Osteocyte (in vitro differentiated cells): ENCODE data around the gene FOXS1. TPM values are rescaled to one million over a fixed set of nuclear protein-coding genes. Genes with fewer than 3 reads are reported as not detected.

ENCODE experiments used
- DNase-seq: peaks from one replicate; pipeline ENCODE4 v3.0.0; 2021; ENCODE audit warnings: mixed read lengths; ENCODE audit not compliant: unreplicated experiment; ENCODE audit errors: extremely low spot score
- H3K27ac Mint-ChIP-seq: one replicate; pipeline ENCODE4 v1.8.0; 2021; ENCODE audit warnings: mild to moderate bottlenecking, mixed read lengths; ENCODE audit not compliant: unreplicated experiment
- H3K27me3 Mint-ChIP-seq: one replicate; pipeline ENCODE4 v1.8.0; 2021; ENCODE audit warnings: mixed read lengths; ENCODE audit not compliant: unreplicated experiment
- H3K36me3 Mint-ChIP-seq: one replicate; pipeline ENCODE4 v1.8.0; 2021; ENCODE audit warnings: mixed read lengths; ENCODE audit not compliant: unreplicated experiment
- H3K4me1 Mint-ChIP-seq: one replicate; pipeline ENCODE4 v1.8.0; 2021; ENCODE audit warnings: mixed read lengths; ENCODE audit not compliant: unreplicated experiment
- H3K4me3 Mint-ChIP-seq: one replicate; pipeline ENCODE4 v1.8.0; 2021; ENCODE audit warnings: mild to moderate bottlenecking, moderate library complexity, mixed read lengths; ENCODE audit not compliant: unreplicated experiment
- H3K9me3 Mint-ChIP-seq: one replicate; pipeline ENCODE4 v1.8.0; 2021; ENCODE audit warnings: mixed read lengths; ENCODE audit not compliant: unreplicated experiment
- total RNA-seq: library from RNA; stranded (reverse); gene quantifications from 2 replicates; pipeline ENCODE4 v1.2.1, GENCODE V29; 2021
- TF ChIP-seq, protein P1 (sequence below): fragments of 200-600 bp; sonication (generic); IDR thresholded peaks from 2 replicates; pipeline ENCODE4 v1.5.0; 2021; ENCODE audit warnings: antibody characterized with exemption, mild to moderate bottlenecking, moderate library complexity

FOXS1 gene
- total RNA-seq, 1 donor from 2014 or later = 11.8 TPM

GRCh38 chr20:31827059-31827458 is 18.3 kb downstream of the FOXS1 start:
- no peak for DNase-seq
- H3K9me3 Mint-ChIP-seq = no peaks in the 10 kb centered on the region
- no peak overlapping the region for H3K4me3 Mint-ChIP-seq
- no peaks in the 10 kb centered on the region for H3K27me3 Mint-ChIP-seq
- H3K36me3 Mint-ChIP-seq = no peaks in the 10 kb centered on the region
- peaks cover 9% of the 10 kb centered on the region for H3K4me1 Mint-ChIP-seq
- no peak overlapping the region for H3K27ac Mint-ChIP-seq
- TF ChIP-seq, protein P1, sequence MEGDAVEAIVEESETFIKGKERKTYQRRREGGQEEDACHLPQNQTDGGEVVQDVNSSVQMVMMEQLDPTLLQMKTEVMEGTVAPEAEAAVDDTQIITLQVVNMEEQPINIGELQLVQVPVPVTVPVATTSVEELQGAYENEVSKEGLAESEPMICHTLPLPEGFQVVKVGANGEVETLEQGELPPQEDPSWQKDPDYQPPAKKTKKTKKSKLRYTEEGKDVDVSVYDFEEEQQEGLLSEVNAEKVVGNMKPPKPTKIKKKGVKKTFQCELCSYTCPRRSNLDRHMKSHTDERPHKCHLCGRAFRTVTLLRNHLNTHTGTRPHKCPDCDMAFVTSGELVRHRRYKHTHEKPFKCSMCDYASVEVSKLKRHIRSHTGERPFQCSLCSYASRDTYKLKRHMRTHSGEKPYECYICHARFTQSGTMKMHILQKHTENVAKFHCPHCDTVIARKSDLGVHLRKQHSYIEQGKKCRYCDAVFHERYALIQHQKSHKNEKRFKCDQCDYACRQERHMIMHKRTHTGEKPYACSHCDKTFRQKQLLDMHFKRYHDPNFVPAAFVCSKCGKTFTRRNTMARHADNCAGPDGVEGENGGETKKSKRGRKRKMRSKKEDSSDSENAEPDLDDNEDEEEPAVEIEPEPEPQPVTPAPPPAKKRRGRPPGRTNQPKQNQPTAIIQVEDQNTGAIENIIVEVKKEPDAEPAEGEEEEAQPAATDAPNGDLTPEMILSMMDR = no peak

- H3K4me1 Mint-ChIP-seq = peaks cover 14% of the 10 kb centered on the region
- H3K36me3 Mint-ChIP-seq = no peaks in the 10 kb centered on the region
- H3K27me3 Mint-ChIP-seq = no peaks in the 10 kb centered on the region
- H3K4me3 Mint-ChIP-seq = no peak overlapping the region
- TF ChIP-seq, protein P1 = no peak
- DNase-seq = no peak
- no peak overlapping the region for H3K27ac Mint-ChIP-seq
- H3K9me3 Mint-ChIP-seq = no peaks in the 10 kb centered on the region
Measured at GRCh38 chr20:31826074-31826473, 19.3 kb downstream of the FOXS1 start.

DNA sequence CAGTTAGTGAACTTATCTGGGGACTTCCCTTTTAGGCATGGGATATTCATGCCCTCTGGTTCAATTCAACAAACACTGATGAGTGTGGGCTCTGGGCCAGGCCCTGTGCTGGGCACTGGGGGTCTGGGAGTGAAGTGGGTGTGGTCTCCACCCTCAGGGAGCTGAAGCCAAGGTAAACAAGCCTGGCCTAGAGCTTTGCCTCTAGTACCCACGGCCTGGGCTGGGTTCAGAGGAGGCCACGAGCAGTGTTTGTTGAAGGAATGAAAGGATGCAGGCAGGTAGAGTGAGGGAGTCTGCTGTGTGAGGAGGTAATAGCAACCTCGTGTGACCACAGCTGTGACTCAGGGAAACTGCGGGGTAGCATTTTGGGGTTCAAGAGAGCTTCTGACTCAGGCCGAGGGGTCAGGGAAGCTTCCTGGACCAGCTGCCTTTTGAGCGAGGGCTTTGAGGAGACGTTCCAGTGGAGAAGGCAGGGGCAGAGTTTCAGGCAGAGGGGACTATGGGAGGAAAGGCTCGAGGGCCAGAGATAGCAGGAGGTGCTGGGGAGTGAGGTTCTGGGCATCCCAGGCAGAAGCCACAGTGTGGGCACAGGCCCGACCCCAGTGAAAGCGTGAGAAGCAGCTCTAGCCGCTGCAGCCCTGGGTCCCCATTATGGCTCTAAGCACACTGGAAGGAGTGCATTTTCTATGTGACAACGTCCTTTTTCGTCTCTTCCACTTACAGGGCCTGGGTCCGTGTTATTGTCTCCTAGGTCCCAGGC is 20.7 kb downstream of the FOXS1 start:
- no peaks in the 10 kb centered on the region for H3K36me3 Mint-ChIP-seq

DNA sequence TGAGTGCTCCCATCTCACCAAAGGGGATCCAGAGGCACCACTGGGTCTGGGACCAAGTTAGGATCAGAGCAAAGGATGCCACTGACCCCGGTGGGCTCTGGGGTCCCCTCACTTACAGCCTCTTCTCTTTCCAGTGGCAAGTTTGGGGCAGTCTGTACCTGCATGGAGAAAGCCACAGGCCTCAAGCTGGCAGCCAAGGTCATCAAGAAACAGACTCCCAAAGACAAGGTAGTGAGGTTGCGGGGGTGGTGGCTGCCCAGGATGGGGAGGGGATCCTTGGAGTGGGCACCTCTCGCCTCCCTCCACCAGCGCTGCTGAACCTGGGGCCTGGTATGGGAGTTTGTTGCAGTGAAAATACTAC is 21.3 kb downstream of the FOXS1 start:
- Mint-ChIP-seq H3K4me1 (peaks cover 14% of the 10 kb centered on the region), H3K4me3 (no peak overlapping the region), H3K9me3 (no peaks in the 10 kb centered on the region), H3K27me3 (no peaks in the 10 kb centered on the region), H3K27ac (no peak overlapping the region), H3K36me3 (no peaks in the 10 kb centered on the region)
- DNase-seq = no peak
- TF ChIP-seq, protein P1 = no peak

More for the DNA sequence above, 20.7 kb downstream of the FOXS1 start:
- no peak overlapping the region for H3K27ac Mint-ChIP-seq
- H3K27me3 Mint-ChIP-seq = no peaks in the 10 kb centered on the region
- H3K4me3 Mint-ChIP-seq = no peak overlapping the region
- TF ChIP-seq, protein P1 = no peak
- no peak for DNase-seq
- H3K9me3 Mint-ChIP-seq = no peaks in the 10 kb centered on the region
- H3K4me1 Mint-ChIP-seq = peaks cover 14% of the 10 kb centered on the region

- Mint-ChIP-seq H3K9me3 (no peaks in the 10 kb centered on the region), H3K27me3 (no peaks in the 10 kb centered on the region), H3K36me3 (no peaks in the 10 kb centered on the region), H3K27ac (no peak overlapping the region), H3K4me3 (no peak overlapping the region), H3K4me1 (peaks cover 14% of the 10 kb centered on the region)
- DNase-seq = no peak
- TF ChIP-seq, protein P1 = no peak
Measured at GRCh38 chr20:31823360-31824124, 21.9 kb downstream of the FOXS1 start.
